ENCODE data around the gene ANGPTL7. TPM values are rescaled to one million over a fixed set of nuclear protein-coding genes. Genes with fewer than 3 reads are reported as not detected.
A peak's percentile ranks its signal among the peaks of the same experiment; 100 is the strongest.

Gene ANGPTL7
- total RNA-seq, 2 experiments from 2014 or later, result not detected

- H3K27ac Mint-ChIP-seq, result no peak overlapping the region
- H3K4me1 Mint-ChIP-seq, result no peaks in the 10 kb centered on the region
- H3K4me3 Mint-ChIP-seq, result no peak overlapping the region
- no peaks in the 10 kb centered on the region for H3K9me3 Mint-ChIP-seq (ENCODE audit: low read depth)
- H3K36me3 Mint-ChIP-seq, result peaks cover 23% of the 10 kb centered on the region
- DNase-seq (no peak), ATAC-seq (no peak)
- no peaks in the 10 kb centered on the region for H3K27me3 Mint-ChIP-seq
- CTCF ChIA-PET, result no interaction called here
Measured at GRCh38 chr1:11197359-11197758, 8.2 kb downstream of the ANGPTL7 start.

DNA sequence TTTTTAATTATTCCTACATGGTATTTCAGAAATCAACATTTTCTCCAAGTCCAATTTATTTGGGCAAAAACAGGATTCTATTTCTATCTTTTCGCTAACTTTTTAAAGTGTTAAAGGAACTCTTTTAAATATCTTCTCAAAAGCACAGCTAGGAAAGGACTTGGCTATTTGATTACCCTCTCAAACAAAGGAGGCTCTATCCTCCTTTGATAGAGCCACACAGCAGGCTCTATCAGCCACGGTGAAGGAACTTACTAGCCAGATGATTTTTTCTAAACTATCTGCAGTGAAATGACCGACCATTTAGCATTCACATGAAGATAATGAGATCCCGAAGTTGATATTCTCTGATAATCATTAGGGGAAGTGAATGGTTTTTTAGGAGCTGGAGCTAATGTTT, 9.1 kb downstream of the ANGPTL7 start:
- no peak overlapping the region for H3K4me3 Mint-ChIP-seq
- no peaks in the 10 kb centered on the region for H3K4me1 Mint-ChIP-seq
- H3K27ac Mint-ChIP-seq, result no peak overlapping the region
- no peaks in the 10 kb centered on the region for H3K27me3 Mint-ChIP-seq
- no peak for ATAC-seq
- DNase-seq, result no peak
- H3K36me3 Mint-ChIP-seq, result peaks cover 21% of the 10 kb centered on the region
- CTCF ChIA-PET, result interaction anchor here (0.8 kb wide), 1 partner anchor 161 kb away, joined by 3 read pairs; no protein-coding TSS in a partner anchor
- H3K9me3 Mint-ChIP-seq (ENCODE audit: low read depth), result no peaks in the 10 kb centered on the region

GRCh38 chr1:11198851-11199594, 9.9 kb downstream of the ANGPTL7 start:
- H3K27ac Mint-ChIP-seq, result no peak overlapping the region

GRCh38 chr1:11204396-11205190, 15.4 kb downstream of the ANGPTL7 start:
- Mint-ChIP-seq H3K27ac (no peak overlapping the region), H3K4me3 (no peak overlapping the region), H3K4me1 (no peaks in the 10 kb centered on the region), H3K9me3 (ENCODE audit: low read depth) (no peaks in the 10 kb centered on the region), H3K36me3 (peaks cover 21% of the 10 kb centered on the region), H3K27me3 (no peaks in the 10 kb centered on the region)
- ATAC-seq (no peak), DNase-seq (no peak)
- CTCF ChIA-PET, result interaction anchor here (1.1 to 1.2 kb wide), 2 partner anchors 18 to 446 kb away, joined by 3 read pairs; no protein-coding TSS in a partner anchor

More at GRCh38 chr1:11198851-11199594, 9.9 kb downstream of the ANGPTL7 start:
- Mint-ChIP-seq H3K9me3 (ENCODE audit: low read depth) (no peaks in the 10 kb centered on the region), H3K4me1 (no peaks in the 10 kb centered on the region), H3K27me3 (no peaks in the 10 kb centered on the region), H3K4me3 (no peak overlapping the region), H3K36me3 (peaks cover 26% of the 10 kb centered on the region)
- no peak for DNase-seq
- CTCF ChIA-PET, result interaction anchor here (0.8 kb wide), 1 partner anchor 162 kb away, joined by 3 read pairs; no protein-coding TSS in a partner anchor
- ATAC-seq, result no peak

DNA sequence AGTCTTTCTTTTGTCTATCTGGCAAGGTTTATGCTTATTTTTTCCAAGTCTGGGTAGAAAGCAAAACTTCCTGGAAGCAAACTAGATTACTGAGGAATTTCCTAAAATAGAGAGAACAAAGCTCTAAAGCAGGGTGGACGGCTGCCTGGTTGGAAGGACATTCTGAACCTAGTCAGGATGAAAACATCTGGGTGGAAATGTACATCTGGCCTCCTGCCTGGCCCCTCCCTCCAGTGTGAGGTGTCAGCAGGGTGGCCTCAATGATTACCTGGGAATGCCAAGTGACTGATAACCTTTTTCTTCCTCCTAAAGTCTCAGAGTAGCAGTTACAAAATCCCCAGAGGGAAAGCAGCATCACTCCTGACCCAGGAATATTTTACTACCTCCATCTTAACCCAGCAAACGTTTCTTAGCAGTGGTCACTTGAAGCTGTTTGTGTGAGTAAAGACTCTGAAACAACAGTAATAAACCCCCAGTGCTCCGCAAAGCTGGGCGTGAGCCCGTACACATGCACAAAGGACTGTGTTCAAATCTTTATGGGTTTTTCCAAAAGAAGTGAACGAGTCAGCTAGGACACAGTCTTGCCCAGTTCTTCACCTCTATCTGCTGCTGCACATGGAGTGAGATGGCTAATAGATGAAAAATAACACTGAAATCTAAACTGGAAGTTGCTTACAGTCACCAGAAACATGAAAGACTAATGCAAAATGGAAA, 18.9 kb downstream of the ANGPTL7 start:
- DNase-seq, result no peak
- ATAC-seq, result no peak
- no peak overlapping the region for H3K27ac Mint-ChIP-seq
- H3K27me3 Mint-ChIP-seq, result no peaks in the 10 kb centered on the region
- H3K4me3 Mint-ChIP-seq, result no peak overlapping the region
- H3K4me1 Mint-ChIP-seq, result no peaks in the 10 kb centered on the region
- H3K36me3 Mint-ChIP-seq, result peaks cover 32% of the 10 kb centered on the region
- CTCF ChIA-PET, result interaction anchor here (0.6 kb wide), 1 partner anchor 34 kb away, joined by 3 read pairs; no protein-coding TSS in a partner anchor
- no peaks in the 10 kb centered on the region for H3K9me3 Mint-ChIP-seq (ENCODE audit: low read depth)

DNA sequence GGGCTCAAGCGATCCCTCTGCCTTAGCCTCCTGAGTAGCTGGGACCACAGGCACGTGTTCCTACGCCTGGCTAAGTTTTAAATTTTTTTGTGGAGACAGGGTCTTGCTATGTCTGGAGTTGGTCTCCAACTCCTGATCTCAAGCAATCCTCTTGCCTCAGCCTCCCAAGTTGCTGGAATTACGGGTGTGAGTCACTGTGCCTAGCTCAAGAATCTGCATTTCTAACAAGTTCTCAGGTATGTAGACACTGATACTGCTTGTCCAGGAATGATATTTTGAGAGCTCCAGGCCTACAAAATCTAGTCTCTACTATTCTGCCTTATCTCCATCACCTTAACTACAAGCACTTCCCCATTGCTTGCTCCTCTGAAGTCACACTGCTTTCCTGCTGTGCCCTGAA, 22.3 kb downstream of the ANGPTL7 start:
- DNase-seq (no peak), ATAC-seq (no peak)
- H3K4me1 Mint-ChIP-seq, result no peaks in the 10 kb centered on the region
- no peaks in the 10 kb centered on the region for H3K9me3 Mint-ChIP-seq (ENCODE audit: low read depth)
- H3K4me3 Mint-ChIP-seq, result no peak overlapping the region
- CTCF ChIA-PET, result no interaction called here
- no peaks in the 10 kb centered on the region for H3K27me3 Mint-ChIP-seq
- H3K36me3 Mint-ChIP-seq, result peaks cover 38% of the 10 kb centered on the region
- H3K27ac Mint-ChIP-seq, result no peak overlapping the region

GRCh38 chr1:11211925-11212587, 22.9 kb downstream of the ANGPTL7 start:
- CTCF ChIA-PET, result no interaction called here
- ATAC-seq (no peak), DNase-seq (no peak)
- Mint-ChIP-seq H3K27me3 (no peaks in the 10 kb centered on the region), H3K27ac (no peak overlapping the region), H3K9me3 (ENCODE audit: low read depth) (no peaks in the 10 kb centered on the region), H3K4me3 (no peak overlapping the region), H3K36me3 (peaks cover 35% of the 10 kb centered on the region), H3K4me1 (no peaks in the 10 kb centered on the region)

- Mint-ChIP-seq H3K27me3 (no peaks in the 10 kb centered on the region), H3K27ac (no peak overlapping the region), H3K4me3 (no peak overlapping the region), H3K9me3 (ENCODE audit: low read depth) (no peaks in the 10 kb centered on the region), H3K4me1 (no peaks in the 10 kb centered on the region), H3K36me3 (peaks cover 25% of the 10 kb centered on the region)
- DNase-seq (no peak), ATAC-seq (no peak)
- CTCF ChIA-PET, result no interaction called here
Measured at GRCh38 chr1:11214698-11215380, 25.7 kb downstream of the ANGPTL7 start.

DNA sequence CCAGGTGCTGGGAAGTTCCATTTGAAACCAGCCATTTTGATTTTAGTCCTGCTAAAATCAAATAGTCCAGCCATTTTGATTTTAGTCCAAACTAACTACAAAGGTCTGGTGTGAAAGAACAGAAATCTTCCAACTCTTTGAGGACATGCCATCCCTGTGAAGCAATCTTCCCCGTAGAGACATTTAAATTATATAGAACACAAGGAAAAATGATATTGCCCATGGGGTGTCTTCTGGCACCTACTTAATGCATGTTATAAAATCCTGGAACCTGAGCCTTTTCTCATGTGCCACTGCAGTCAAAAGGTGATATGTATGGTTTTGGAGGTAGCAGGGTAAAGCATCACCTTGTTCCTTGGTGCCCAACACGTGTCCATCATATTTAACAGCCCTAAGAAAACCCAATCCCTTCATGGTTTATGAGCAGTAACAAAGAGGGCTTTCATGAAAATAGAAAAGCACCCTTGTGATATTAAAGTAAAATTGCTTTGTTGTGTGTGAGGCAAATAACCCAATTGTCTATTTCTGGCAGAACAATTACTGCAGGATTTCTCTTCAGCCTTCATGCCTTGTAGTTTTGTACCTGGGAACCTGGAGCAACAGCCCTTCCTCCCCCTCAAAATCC, 26.3 kb downstream of the ANGPTL7 start:
- DNase-seq, result no peak
- no peak for ATAC-seq
- Mint-ChIP-seq H3K4me3 (no peak overlapping the region), H3K36me3 (peaks cover 25% of the 10 kb centered on the region), H3K4me1 (no peaks in the 10 kb centered on the region), H3K27me3 (no peaks in the 10 kb centered on the region), H3K9me3 (ENCODE audit: low read depth) (no peaks in the 10 kb centered on the region), H3K27ac (no peak overlapping the region)
- CTCF ChIA-PET, result no interaction called here

GRCh38 chr1:11216074-11216473, 26.9 kb downstream of the ANGPTL7 start:
- H3K36me3 Mint-ChIP-seq, result peaks cover 24% of the 10 kb centered on the region
- no peak overlapping the region for H3K27ac Mint-ChIP-seq
- H3K4me3 Mint-ChIP-seq, result no peak overlapping the region
- no peak for ATAC-seq
- DNase-seq, result no peak
- no peaks in the 10 kb centered on the region for H3K4me1 Mint-ChIP-seq
- H3K27me3 Mint-ChIP-seq, result no peaks in the 10 kb centered on the region
- no peaks in the 10 kb centered on the region for H3K9me3 Mint-ChIP-seq (ENCODE audit: low read depth)
- CTCF ChIA-PET, result no interaction called here

- Mint-ChIP-seq H3K27ac (peak overlapping the region; percentile 48), H3K27me3 (no peaks in the 10 kb centered on the region), H3K9me3 (ENCODE audit: low read depth) (no peaks in the 10 kb centered on the region), H3K4me3 (no peak overlapping the region), H3K36me3 (peaks cover 50% of the 10 kb centered on the region), H3K4me1 (peaks cover 21% of the 10 kb centered on the region)
- no peak for ATAC-seq
- CTCF ChIA-PET, result interaction anchor here (0.7 to 8.3 kb wide), 4 partner anchors 10 to 190 kb away, joined by 3 to 48 read pairs (median 10); no protein-coding TSS in a partner anchor
- DNase-seq, result no peak
Measured at GRCh38 chr1:11227106-11228077, 38.2 kb downstream of the ANGPTL7 start.
